Measurements from ENCODE around the gene CNNM4.

DNA sequence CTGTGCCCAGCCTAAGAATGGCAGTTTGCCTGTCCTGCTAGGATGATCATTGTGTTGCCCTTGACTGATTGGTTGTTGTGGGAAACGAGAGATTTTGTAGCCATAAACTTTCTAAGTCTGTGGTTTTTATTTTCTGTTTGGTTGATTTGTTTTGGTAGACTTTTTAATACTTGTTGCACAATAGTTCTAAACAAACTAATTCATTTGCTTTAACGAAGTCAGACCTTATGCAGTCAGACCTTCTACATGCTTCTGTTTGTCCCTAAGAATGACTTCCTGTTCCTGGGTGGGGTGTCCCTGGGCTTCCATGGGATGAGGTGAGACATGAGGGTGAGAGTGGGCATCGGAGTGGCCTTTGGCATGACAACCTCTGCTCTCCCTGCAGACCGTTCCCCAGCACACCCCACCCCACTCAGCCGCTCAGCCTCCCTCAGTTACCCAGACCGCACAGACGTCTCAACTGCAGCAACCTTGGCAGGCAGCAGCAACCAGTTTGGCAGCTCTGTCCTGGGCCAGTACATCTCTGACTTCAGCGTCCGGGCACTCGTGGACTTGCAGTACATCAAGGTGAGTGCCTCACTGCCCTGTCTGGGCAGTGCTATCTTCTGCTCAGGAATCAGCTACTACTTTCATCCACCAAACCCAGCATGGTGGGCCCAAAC, 47.6 kb downstream of the CNNM4 start:
- TF ChIP-seq CTCF (IDR thresholded peaks at IDR 0.05) (no peak), EZH2 (IDR thresholded peaks at IDR 0.05) (no peak), EZH2phosphoT487 (IDR thresholded peaks at IDR 0.05) (no peak)
